HG03064 (cell line): Measurements from ENCODE around the gene DENND5B.
"Not testable (repeated sequence)": the region's sequence is repeated elsewhere in the genome, so short reads cannot be mapped to it uniquely, and the experiment has no call there.

Experiments used
- ATAC-seq: cut with Tn5 transposase; IDR thresholded peaks from one replicate; pipeline ENCODE4 v1.9.1; 2021; ENCODE audit warnings: low read depth; ENCODE audit not compliant: unreplicated experiment

DENND5B gene

GRCh38 chr12:31477687-31478086 lies 113.2 kb downstream of the DENND5B start:
- peak; percentile 63 for ATAC-seq

GRCh38 chr12:31476437-31476836 lies 114.5 kb downstream of the DENND5B start:
- ATAC-seq = no peak

GRCh38 chr12:31475610-31476009 lies 115.3 kb downstream of the DENND5B start:
- not testable (repeated sequence) for ATAC-seq

- ATAC-seq = no peak
Measured at GRCh38 chr12:31474751-31475150, 116.2 kb downstream of the DENND5B start.

GRCh38 chr12:31471823-31472222 lies 119.1 kb downstream of the DENND5B start:
- ATAC-seq = no peak

GRCh38 chr12:31471051-31471450 lies 119.9 kb downstream of the DENND5B start:
- no peak for ATAC-seq

- no peak for ATAC-seq
Measured at GRCh38 chr12:31470459-31470858, 120.5 kb downstream of the DENND5B start.

GRCh38 chr12:31466768-31467167 lies 124.2 kb downstream of the DENND5B start:
- no peak for ATAC-seq

GRCh38 chr12:31465002-31465401 lies 125.9 kb downstream of the DENND5B start:
- ATAC-seq = no peak

GRCh38 chr12:31460024-31460423 lies 130.9 kb downstream of the DENND5B start:
- no peak for ATAC-seq

GRCh38 chr12:31456562-31456961 lies 134.4 kb downstream of the DENND5B start:
- no peak for ATAC-seq

- no peak for ATAC-seq
Measured at GRCh38 chr12:31444736-31445135, 146.2 kb downstream of the DENND5B start.

- ATAC-seq = no peak
Measured at GRCh38 chr12:31440586-31440985, 150.3 kb downstream of the DENND5B start.

GRCh38 chr12:31440134-31440533 lies 150.8 kb downstream of the DENND5B start:
- no peak for ATAC-seq

- no peak for ATAC-seq
Measured at GRCh38 chr12:31431721-31432240, 159.2 kb downstream of the DENND5B start.

GRCh38 chr12:31423405-31423804 lies 167.5 kb downstream of the DENND5B start:
- ATAC-seq = no peak

GRCh38 chr12:31412292-31412801 lies 178.6 kb downstream of the DENND5B start:
- ATAC-seq = no peak

- no peak for ATAC-seq
Measured at GRCh38 chr12:31408763-31409162, 182.2 kb downstream of the DENND5B start.

- no peak for ATAC-seq
Measured at GRCh38 chr12:31407562-31407961, 183.4 kb downstream of the DENND5B start.

GRCh38 chr12:31406345-31406744 lies 184.6 kb downstream of the DENND5B start:
- peak; percentile 63 for ATAC-seq

GRCh38 chr12:31405021-31405420 lies 185.9 kb downstream of the DENND5B start:
- ATAC-seq = no peak

GRCh38 chr12:31403099-31403607 lies 187.8 kb downstream of the DENND5B start:
- ATAC-seq = not testable (repeated sequence)
